HG02885 (cell line): ENCODE measurements around the gene TRPC3.
"Not testable (repeated sequence)": the region's sequence is repeated elsewhere in the genome, so short reads cannot be mapped to it uniquely, and the experiment has no call there.

ENCODE experiments used
- ATAC-seq: cut with Tn5 transposase; IDR thresholded peaks from one replicate; pipeline ENCODE4 v1.9.1; 2021; ENCODE audit warnings: mild to moderate bottlenecking; ENCODE audit not compliant: unreplicated experiment, poor library complexity

Gene TRPC3

DNA sequence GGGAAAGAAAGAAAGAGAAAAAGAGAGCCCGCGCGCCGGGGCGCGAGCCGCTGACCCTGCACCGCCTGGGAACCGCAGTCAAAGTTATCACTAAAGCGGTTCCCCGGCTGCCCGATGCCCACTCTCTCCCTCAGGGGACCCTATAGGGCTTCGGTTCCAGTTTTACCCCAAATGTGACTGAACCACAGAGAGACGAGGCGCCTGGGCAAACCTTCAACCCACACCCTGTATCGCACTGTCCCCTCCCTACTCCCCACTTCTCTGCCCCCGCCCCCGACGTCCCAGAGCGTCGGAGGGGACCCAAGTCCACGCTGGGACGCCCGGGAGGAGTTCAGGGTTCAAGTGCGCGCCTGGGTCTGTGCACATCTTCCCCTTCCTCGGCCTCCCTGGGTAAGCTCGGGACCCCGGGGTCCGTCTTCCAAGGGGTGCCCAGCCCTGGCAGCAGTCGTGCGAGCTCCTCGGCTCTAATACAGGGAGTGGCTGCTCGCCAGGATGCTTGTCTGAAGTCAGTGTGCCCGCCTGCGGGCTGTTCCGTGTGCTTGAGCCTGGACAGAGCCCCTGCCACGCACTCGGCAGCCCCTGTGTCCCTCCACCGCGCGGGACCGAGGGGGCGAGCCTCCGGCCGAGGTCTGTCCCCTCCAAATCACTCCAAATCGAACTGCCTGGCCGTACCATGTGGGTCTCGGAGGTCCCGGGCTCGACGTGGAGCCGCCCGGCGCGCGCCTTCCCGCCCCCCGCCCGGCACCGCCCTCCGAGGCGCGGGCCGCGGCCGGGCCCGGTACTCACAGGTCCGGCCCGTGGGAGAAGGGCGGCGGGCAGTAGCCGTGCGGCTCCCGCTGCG is 960 bp downstream of the TRPC3 start:
- ATAC-seq, result peak; percentile 29

DNA sequence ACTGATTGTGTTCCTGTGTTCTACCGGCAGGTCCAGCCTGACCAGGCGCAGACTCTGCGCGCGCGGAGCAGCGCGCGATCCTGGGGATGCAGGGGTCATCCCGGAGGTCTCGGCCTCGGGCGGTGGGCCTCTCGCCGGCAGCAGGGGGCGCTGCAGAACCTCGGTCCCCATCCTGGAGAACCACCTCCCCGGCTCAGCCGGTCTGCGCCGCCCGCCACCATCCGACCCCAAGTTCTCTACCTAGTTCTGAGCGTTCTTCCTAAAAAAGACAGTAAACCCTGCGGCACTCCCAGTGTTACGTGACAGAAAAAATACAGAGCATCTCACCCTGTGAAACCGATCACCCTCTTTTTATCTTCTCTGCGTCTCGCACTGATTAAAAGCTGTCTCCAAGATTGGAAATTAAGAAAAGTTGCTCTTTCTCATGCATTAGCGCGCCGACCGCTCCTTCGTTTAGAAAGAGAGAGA is 1.6 kb downstream of the TRPC3 start:
- ATAC-seq, result peak; percentile 83

DNA sequence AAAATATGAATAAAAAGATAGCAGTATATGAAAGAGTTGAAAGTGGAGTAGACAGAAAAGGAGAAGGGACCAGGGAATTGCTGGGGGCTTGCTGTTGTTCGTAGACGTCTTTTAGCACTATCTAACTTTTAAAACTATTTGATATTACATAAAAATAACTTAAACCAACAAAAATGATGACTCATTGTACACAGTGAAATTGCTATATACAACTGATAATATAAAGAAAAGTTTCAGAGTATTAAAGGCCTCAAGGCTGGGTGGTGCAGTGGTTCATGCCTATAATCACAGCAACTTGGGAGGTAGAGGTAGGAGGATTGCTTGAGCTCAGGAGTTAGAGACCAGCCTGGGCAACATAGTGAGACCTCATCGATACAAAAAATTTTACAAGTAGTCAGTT is 5.2 kb downstream of the TRPC3 start:
- ATAC-seq, result no peak

DNA sequence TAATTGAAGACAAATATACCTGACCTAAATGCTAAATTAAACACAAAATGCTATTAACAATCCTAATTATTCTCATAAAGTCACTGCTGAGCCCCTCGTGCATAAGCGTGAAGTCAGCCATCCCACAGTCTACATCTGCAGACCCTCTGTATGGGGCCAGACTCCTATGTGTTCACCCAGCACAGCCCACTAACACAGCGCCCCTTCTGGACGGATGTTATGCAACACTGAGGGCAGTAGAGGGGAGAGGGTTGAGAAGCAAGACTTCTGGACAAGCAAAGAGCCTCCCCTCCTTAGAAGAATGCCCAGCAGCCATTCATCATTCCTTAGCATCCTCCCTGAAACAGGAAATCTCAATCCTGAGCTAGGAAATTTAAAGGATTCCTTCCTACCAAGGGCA is 7.9 kb downstream of the TRPC3 start:
- peak; percentile 83 for ATAC-seq

DNA sequence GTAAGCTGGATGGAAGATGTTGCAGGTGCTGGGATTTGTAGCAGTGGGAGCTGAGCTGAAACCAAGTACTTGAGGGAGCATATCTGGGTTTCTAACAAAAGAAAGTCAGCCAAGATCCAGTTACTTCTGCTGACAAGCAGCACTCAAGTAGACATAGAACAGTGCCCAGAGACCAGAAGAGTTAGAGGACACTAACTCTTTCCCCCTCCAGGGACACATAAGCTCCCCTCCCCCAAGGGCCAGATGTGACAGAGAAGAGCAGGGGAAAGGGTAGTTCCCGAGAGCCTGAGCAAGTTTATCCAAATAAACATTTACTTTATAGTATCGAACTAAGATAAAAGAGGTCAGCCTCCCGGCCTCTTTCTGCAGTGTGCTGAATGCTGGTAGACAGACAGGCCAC is 12.2 kb downstream of the TRPC3 start:
- no peak for ATAC-seq

DNA sequence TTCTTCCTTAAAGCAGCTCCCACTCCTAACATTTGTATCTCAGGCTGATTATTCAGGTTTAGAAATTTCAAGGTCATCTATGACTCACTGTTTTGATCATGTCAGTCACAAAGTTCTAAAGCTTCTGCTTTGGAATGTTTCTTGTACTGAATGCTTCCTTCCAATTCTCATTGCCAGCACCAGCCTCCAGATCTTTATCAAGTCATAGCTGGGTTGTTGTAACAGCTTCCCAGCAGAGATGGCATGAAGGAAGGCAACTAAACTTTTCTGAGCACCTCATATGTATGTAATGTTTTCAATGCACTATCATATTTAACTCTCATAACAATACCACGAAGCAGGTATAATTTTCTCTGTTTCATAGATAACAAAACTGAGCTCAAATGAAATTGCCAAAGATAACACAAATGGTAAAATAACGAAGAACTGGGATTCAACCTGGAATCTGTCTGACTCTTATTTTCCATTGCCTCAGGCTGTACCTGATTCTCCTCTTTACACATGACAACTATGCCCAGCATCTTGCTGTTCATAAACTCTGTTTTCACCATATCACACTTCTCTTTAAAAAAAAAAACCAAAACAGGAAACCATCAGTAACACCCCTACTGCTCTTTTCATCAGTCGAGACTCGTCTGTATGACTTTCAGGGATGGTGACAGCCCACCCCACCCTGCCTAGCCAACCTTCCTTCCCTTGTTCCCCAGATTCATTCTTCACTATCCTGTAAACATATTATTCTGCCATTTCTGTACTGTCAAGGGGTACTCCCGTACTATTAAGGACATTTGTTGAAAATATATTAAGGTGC is 13.4 kb downstream of the TRPC3 start:
- no peak for ATAC-seq

DNA sequence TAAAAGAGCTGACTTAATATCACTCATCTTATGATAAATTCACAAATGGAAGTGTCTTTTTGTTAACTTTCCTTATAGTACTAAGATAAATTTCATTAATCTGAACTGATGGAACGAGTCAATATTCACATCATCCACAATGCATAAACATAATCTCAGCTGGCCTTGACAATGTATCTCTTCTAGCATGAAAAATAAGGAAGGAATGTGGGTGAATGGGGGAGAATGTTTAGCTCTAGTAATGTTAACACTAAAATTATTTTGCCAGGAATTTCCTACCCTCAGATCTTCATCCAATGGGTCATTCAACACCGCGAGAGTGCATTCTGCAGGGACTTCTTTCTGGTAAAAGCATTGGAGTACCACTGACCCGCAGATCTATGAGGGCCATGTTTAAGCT is 15.8 kb downstream of the TRPC3 start:
- ATAC-seq, result no peak

DNA sequence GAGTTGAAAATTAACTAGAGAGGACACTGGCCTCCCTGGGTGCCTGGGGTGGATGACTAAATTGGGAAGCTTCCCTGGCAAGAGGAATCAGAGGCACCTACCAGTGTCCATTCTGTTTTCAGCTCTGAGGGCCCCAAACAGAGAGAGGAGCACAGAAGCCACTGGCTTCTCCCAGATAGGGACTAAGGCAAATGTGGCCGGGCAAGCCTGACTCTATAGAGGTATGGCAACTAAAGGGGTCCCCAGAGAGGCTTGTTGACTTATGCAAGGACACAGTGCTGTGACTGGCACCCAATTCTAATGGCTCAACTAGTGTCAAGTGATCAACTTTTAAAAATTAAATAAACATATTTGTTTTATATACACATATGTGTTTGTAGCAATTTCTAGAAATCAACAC is 17.2 kb downstream of the TRPC3 start:
- ATAC-seq, result no peak

DNA sequence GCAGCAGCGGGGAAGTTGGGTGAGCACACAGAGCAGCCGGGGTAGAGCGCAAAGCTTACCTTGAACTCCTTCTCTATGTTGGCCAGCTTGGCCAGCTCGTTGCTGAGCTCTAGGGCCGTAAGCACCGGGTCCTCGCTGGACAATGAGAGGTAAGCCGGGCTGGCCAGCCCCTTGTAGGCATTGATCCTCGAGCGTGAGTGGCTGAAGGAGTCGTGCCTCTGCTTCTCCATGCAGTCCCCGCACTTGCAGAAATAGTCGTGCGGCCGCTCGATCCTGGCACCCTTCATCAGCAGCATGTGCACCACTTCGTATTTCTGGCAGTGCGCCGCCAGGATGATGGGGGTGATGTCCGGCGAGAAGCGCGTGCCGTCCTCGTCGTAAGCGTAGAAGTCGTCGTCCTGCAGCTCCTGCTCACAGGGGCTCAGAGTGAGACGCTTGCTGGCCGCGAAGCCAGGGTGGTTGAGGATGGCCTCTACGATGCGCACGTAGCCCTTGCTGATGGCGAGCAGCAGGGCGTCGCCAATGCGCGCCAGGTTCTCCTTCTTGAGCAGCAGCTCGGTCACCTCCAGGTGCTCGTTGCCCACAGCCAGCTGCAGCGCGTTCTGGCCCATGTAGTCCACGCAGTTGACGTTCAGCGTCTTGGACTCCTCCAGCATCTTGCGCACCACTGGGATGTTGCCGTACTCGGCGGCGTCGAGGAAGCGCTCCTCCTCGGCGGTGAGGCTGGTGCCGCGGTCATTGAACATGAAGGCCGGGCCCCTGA is 19.5 kb downstream of the TRPC3 start:
- ATAC-seq, result no peak

DNA sequence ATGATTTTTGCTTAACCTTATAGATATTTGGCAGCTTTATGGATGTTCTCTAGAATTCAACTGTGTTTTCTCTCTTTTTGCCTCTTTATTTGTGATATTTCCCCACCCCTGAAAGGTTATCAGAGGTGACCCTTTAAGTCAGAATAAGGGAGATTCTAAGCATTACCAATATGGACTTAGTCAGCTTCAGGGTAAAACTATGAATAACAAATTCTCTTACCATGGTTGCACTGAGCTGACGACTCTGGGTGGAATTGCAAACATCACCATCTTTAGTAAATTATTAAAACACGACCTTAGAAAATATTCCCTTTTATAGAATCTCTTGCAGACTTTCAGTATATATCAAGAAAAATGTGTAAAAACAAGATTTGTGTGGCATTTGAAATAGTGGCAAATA is 21.6 kb downstream of the TRPC3 start:
- no peak for ATAC-seq

DNA sequence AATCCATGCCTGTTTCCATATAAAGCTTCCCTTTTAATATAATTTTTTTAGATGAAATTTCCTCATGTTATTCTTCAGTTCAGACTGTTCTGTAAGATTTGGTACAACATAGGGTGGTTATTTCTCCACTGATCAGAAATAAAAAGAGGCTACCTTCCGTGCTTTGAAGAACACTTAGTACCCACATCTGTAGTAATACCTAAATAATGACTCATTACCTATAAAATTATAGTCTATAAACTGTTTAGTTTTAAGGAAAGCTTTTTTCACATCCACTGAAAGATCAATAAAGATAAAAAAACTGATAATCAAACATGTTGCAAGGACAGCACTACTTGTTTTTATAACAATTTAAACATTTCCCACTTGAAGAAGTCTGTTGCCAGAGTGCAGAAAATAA is 23.9 kb downstream of the TRPC3 start:
- no peak for ATAC-seq

DNA sequence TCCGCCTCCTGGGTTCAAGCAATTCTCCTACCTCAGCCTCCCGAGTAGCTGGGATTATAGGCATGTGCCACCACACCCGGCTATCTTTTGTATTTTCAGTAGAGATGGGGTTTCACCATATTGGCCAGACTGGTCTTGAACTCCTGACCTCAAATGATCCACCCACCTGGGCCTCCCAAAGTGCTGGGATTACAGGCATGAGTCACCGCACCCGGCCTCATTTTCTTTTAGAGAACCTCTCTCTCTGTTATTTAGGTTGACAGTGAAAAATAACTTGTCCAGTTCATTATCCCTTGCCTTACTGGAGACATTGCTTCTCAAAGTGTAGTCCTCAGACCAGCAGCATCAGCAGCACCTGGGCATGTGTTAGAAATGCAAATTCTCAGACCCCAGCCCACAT is 25.4 kb downstream of the TRPC3 start:
- not testable (repeated sequence) for ATAC-seq

DNA sequence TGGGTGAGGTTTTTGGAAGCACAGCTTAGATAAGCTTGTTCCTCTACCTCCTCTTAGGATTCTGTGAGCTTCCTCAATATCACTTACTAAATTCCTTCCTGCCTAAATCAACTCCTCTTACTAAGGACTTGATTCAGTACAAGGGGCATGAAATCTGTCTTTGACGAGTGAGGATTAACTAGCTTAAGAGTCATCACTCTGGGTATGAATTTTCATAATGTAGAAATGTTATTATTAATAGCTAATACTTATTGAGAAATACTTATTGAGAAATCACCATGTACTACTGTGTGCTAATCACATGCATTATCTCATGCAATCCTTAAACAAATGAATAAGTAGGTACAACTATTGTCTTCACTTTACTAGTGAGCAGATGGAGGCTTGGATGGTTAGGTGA is 28.6 kb downstream of the TRPC3 start:
- no peak for ATAC-seq

DNA sequence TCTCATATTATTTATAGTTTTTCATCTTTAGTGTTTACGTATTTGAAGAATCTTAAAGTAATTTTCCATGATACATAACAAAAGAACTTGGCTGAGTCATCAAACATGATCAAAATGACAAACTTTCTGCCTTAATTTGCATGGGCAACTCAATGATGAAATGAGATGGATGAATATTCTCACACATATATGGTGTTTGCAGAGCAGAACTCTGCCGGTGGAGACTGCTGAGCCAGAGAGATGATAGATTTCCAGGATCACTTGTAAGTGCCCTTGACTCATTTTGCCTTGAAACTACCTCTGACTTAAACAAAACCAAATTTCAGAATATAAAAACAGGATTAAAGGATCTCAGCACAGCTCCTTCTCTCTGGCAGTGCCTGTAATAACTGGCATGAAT is 38.2 kb downstream of the TRPC3 start:
- no peak for ATAC-seq

DNA sequence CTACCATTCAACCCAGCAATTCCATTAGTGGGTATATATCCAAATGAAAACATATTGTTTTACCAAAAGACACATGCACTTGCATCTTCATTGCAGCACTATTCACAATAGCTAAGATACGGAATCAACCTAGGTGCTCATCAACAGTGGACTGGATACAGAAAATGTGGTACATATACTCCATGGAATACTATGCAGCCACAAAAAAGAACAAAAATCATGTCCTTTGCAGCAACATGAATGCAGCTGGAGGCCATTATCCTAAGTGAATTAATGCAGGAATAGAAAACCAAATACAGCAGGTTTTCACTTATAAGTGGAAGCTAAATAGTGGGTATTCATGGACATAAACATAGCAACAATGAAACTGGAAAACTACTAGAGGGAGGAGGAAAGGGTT is 43.5 kb downstream of the TRPC3 start:
- no peak for ATAC-seq

DNA sequence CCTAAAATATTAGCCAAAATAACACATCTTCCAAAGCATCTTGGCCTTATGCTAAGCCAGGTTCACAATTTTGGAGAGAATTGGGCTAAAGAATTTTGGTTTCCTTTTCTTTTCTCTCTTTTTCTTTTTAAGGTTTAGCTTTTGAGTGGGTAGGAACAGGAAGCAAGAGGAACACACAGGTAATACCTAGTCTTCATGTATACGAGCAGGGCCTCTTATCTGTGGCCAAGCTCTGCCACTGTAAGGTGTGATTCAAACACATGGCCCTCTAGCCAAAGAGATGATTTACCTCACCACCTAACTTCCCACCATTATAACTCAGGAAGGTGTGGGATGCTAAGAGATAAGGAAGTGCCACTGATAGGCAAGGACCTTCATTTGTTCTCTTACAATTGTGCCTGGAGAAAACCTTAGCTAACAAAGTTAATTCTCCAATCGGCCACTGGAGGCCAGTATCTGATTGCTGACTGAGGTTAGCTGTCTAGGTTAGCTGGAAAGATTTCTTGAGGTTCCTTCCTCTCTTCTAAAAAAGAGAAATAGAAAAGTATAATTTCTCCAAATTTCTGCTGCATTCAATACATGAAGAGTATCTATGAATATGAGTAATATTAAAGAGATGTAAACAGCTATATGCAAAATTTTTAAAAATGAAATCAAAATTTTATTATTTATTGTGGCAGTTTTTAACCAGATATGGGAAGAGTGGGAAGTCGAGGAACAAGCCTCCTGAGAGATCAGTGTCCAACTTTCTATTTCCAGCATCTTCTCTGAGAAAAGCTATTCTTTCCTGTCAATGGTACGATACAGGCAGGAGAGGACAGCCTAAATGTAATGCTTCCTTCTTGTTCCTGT is 51.5 kb downstream of the TRPC3 start:
- ATAC-seq, result peak; percentile 98

DNA sequence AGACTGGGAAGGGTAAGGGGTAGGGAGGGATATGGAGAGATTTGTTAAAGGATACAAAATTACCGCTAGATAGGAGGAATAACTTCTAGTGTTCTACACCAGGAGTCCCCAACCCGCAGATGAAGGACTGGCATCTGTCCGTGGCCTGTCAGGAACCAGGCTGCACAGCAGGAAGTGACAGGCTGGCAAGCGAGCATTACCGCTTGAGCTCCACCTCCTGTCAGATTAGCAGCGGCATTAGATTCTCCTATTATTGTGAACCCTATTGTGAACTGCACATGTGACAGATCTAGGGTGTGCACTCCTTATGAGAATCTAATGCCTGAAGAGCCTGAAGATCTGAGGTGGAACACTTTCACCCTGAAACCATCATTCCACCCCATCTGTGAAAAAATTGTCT is 53.7 kb downstream of the TRPC3 start:
- no peak for ATAC-seq

DNA sequence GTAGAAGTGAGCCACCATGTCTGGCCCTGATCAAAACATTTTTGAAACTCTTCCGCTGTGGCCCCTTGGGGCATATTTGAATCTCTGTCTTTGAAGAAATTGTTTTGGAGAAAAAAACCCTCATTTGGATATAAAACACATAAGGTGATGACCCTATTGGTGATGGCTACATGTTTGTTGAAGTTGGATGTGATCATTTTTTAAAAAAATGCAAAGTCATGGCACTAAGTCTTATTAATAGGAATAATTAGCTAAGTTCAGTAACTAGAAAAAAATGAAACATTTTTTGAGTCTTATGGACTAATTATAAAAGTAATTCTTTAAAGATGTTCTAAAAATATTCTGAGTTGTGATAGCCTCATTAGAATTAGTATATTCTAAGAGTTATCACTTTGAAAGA is 63.7 kb downstream of the TRPC3 start:
- no peak for ATAC-seq

DNA sequence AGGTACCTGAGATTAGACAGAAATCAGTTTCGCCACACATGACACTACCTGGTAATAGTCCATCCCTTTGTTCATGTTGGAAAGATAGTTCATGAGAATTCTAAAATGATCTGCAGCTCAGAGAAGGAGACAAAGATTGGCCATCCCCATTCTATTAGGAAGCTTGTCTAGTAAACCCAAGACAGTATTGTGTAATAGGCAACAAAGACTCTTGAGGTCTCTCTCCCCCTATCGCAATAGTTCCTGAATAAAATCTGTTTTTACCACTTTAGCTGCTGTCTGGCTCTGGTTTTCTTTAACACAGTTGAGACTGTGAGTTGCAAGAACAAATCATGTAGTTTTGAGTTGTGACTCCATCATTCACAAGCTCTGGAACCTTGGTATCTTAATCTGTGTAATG is 66.7 kb downstream of the TRPC3 start:
- ATAC-seq, result no peak

DNA sequence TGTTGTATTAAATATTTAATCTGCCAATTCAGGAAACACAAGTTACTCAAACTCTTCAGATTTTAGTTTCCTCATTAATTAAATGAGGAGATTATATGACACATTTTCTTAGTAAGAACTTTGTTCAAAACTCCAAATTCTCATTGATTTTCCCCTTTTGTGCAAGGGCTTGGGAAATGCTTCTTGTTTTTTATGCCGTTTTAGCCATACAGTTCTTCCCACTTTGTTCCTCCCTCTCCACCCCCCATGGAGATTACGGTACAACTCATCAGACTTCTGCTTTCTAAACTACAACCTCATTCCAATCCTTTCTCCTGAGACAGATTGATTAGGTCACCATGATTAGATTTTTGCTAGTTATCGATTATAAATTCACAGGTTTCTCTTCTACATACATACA is 70.7 kb downstream of the TRPC3 start:
- no peak for ATAC-seq
